Upper lobe of right lung (tissue), 1 donor: ENCODE data around the gene NEDD4L. TPM values are rescaled to one million over a fixed set of nuclear protein-coding genes. Genes with fewer than 3 reads are reported as not detected.
"Not testable (repeated sequence)": the region's sequence is repeated elsewhere in the genome, so short reads cannot be mapped to it uniquely, and the experiment has no call there.

Experiments
- ATAC-seq: fragments of 200-7000 bp; cut with Tn5 transposase; one replicate; pipeline ENCODE4 v1.9.1; 2020; ENCODE audit warnings: mild to moderate bottlenecking, moderate library complexity
- DNase-seq: peaks from one replicate; pipeline ENCODE4 v3.0.0-alpha.2; 2020
- H3K27ac ChIP-seq: fragments of 200-600 bp; one replicate; pipeline ENCODE4 v1.8.0; 2022
- H3K27me3 ChIP-seq: fragments of 200-600 bp; one replicate; pipeline ENCODE4 v1.8.0; 2022; ENCODE audit warnings: mild to moderate bottlenecking
- H3K36me3 ChIP-seq: fragments of 200-600 bp; one replicate; pipeline ENCODE4 v1.8.0; 2022
- H3K4me1 ChIP-seq: fragments of 200-600 bp; one replicate; pipeline ENCODE4 v1.8.0; 2022
- H3K4me3 ChIP-seq: fragments of 200-600 bp; one replicate; pipeline ENCODE4 v1.8.0; 2022; ENCODE audit warnings: mild to moderate bottlenecking
- H3K9me3 ChIP-seq: fragments of 200-600 bp; one replicate; pipeline ENCODE4 v1.8.0; 2022
- intact Hi-C: fragments of 100-400 bp; cut with DNase I; formaldehyde crosslinking; loops from one replicate; pipeline ENCODE4 v1.11.0; 2022
- long read RNA-seq: library from polyadenylated mRNA; unstranded; transcript quantifications from one replicate; pipeline ENCODE4 v2.0.0, GENCODE V29; 2021
- total RNA-seq: library from RNA; stranded (reverse); fragmentation: NEBNext Ultra II Directional; extraction: Animal tissue kit (Norgen Biotek cat#: 25700); gene quantifications from one replicate; pipeline ENCODE4 v1.2.1, GENCODE V29; 2021
- TF ChIP-seq, protein P1 (sequence below): fragments of 200-600 bp; IDR thresholded peaks from one replicate; pipeline ENCODE4 v1.8.0; 2022; ENCODE audit warnings: antibody characterized with exemption
- donor health status: DM: no; HTN: yes; CAD: no; lungs with severe emphysema.

NEDD4L gene
- total RNA-seq = 192 TPM
- long read RNA-seq, full-length matches to known transcripts = 47 of 131 reads
- long read RNA-seq, partial matches to known transcripts = 49 of 131 reads
- long read RNA-seq, other reads (novel, unspliced or antisense) = 35 of 131 reads

DNA sequence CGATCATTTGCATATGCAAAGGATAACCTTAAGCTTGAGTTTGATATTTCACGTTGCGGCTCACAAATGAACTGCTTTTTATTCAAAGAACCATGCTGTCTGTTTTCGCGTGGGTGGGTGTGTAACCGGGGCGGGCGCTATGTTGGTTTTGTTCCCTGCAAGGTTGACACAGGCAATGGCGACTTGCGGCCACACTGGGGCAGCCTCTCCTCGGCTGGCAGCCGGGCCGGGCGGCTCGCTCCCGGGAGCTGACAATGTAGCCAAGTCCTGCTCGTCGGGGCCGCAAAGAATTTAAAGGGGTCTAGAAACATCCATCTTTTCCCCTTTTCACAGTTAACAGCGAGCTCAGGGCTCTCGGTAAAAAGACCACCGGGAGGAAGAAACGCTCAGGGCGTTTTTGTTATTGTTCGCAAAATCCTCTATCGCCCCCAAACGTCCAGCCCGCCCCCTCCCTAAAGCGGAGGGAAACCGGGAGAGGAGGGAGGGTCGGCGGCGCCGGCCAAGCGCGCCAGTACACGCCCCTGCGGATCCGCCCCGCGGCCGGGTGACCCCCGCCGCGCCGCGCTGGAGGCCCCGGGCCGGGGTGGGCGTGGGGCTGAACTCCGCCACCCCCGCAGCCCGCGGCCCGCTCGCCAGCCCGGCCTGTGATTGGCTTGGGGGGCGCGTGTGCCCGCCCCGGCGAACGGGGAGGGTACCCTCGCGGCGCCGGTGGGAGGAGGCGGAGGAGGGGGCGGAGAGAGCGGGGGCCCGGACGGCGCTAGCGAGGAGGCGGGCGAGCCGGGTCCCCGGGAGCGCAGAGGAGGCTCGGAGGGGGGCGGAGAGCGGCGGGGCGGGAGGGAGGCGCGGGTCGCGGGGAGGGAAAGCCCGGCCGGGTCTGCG lies at the start of gene NEDD4L:
Gene NEDD4L, plus strand, starts transcription at position 736 of the 879 bp plus-strand sequence. CDS start 435 bp downstream, outside the sequence.
- TF ChIP-seq, protein P1, sequence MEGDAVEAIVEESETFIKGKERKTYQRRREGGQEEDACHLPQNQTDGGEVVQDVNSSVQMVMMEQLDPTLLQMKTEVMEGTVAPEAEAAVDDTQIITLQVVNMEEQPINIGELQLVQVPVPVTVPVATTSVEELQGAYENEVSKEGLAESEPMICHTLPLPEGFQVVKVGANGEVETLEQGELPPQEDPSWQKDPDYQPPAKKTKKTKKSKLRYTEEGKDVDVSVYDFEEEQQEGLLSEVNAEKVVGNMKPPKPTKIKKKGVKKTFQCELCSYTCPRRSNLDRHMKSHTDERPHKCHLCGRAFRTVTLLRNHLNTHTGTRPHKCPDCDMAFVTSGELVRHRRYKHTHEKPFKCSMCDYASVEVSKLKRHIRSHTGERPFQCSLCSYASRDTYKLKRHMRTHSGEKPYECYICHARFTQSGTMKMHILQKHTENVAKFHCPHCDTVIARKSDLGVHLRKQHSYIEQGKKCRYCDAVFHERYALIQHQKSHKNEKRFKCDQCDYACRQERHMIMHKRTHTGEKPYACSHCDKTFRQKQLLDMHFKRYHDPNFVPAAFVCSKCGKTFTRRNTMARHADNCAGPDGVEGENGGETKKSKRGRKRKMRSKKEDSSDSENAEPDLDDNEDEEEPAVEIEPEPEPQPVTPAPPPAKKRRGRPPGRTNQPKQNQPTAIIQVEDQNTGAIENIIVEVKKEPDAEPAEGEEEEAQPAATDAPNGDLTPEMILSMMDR = peak; percentile 88
- Histone ChIP-seq H3K36me3 (no peaks in the 10 kb centered on the region), H3K4me1 (peaks cover 13% of the 10 kb centered on the region), H3K4me3 (peak within 1 kb of the TSS; percentile 78), H3K27ac (peak within 1 kb of the TSS; percentile 80), H3K27me3 (no peaks in the 10 kb centered on the region), H3K9me3 (no peaks in the 10 kb centered on the region)
- intact Hi-C loops = loop anchor here (10.0 kb wide), 2 partner anchors 81 to 169 kb away; no protein-coding TSS in a partner anchor
- ATAC-seq = peak; percentile 88
- DNase-seq = peak; percentile 93

DNA sequence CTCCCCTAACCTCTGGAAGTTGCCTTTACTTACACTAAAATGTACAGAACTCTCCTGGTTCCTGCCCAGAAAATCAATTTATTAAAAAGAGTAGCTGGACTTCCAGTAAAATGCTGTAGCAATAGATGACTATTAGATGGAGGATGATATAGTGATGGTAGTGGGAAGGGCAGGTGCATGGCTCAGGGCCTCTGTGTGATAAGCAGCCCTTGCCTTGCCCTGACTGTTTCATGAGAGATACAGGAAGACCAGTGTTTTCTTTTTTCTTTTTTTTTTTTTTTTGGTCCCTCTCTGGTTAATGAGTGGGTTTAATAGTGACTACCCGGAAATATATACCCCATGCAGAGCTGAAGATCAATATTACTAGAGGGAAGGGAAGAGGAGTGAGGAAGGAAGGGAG lies 48.7 kb upstream of the NEDD4L start:
- H3K9me3 ChIP-seq = no peaks in the 10 kb centered on the region
- DNase-seq = no peak
- ATAC-seq = no peak
- intact Hi-C loops = no loop called here
- H3K36me3 ChIP-seq = no peaks in the 10 kb centered on the region
- no peaks in the 10 kb centered on the region for H3K4me1 ChIP-seq
- no peaks in the 10 kb centered on the region for H3K27me3 ChIP-seq
- no peak overlapping the region for H3K4me3 ChIP-seq
- H3K27ac ChIP-seq = no peak overlapping the region
- TF ChIP-seq, protein P1 = no peak

DNA sequence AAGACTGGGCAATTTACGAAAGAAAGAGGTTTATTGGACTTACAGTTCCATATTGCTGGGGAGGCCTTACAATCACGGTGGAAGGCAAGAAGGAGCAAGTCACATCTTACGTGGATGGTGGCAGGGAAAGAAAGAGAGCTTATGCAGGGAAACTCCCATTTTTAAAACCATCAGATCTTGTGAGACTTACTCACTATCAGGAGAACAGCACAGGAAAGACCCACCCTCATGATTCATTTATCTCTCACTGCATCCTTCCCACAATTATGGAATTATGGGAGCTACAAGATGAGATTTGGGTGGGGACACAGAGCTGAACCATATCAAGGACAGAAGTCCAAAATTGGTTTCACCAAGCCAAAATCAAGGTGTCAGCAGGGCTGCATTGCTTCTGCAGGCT lies 47.1 kb upstream of the NEDD4L start:
- H3K4me1 ChIP-seq, H3K4me3 ChIP-seq, DNase-seq, H3K27ac ChIP-seq, H3K27me3 ChIP-seq, H3K36me3 ChIP-seq, H3K9me3 ChIP-seq, ATAC-seq, intact Hi-C loops: not testable (repeated sequence)

DNA sequence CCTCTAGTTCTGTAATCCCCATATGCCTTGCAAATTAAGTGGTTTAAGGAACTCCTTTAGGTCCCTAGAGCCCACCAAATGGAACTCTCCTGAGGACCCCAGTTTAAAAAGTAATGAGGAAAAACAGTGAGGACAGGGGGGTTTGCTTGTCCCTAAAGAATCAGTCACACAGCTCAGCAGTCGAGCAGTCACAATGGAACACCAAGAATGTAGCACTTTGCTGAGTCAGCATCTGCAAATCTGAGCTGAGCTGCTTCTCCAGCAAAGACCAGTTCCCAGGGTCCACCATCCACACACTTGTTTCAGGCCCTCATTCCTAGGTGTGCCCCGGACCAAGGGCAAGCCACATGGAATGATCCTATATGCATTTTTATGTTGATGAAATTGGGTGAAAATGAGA lies 46.2 kb upstream of the NEDD4L start:
- DNase-seq (no peak), ATAC-seq (no peak)
- no peaks in the 10 kb centered on the region for H3K9me3 ChIP-seq
- TF ChIP-seq, protein P1 = no peak
- no peaks in the 10 kb centered on the region for H3K4me1 ChIP-seq
- no peak overlapping the region for H3K4me3 ChIP-seq
- H3K27ac ChIP-seq = no peak overlapping the region
- intact Hi-C loops = no loop called here
- H3K27me3 ChIP-seq = no peaks in the 10 kb centered on the region
- H3K36me3 ChIP-seq = no peaks in the 10 kb centered on the region

DNA sequence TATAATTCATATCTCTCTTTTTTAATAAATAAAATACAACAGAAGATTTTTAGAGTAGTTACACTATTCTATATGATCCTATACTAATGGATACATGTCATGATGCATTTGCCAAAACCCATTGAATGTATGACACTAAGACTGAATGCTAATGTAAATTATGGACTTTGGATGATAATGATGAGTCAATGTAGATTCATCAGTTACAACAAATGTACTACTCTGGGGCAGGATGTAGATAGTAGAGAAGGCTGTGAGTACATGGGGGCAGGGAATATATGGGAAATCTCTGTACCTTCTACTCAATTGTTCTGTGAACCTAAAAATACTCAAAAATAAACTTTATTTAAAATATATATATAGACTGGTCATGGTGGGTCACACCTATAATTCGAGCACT lies 45.6 kb upstream of the NEDD4L start:
- Histone ChIP-seq H3K4me1 (no peaks in the 10 kb centered on the region), H3K36me3 (no peaks in the 10 kb centered on the region), H3K27ac (no peak overlapping the region), H3K4me3 (no peak overlapping the region), H3K27me3 (no peaks in the 10 kb centered on the region), H3K9me3 (no peaks in the 10 kb centered on the region)
- DNase-seq (no peak), ATAC-seq (no peak)
- TF ChIP-seq, protein P1 = no peak
- intact Hi-C loops = no loop called here

DNA sequence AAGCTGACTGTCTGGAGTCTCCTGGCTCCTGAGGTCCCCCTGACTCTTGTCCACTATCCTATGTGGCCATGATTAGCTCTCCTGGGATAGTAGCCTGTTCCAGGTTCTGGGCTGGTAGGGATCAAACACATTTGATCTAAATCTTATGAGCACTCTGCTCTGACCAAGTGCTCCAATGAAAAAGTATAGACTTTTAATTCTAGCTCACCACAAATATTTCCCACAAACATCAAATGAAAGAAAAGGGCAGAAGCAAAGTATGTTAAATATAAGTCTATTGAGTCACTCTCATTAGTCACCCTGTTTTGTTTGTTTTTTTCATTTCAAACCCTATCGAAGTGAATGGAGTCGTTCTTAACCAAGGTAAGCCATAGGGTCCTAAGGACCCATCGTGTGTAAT lies 39.7 kb upstream of the NEDD4L start:
- H3K4me3 ChIP-seq = no peak overlapping the region
- TF ChIP-seq, protein P1 = no peak
- no peaks in the 10 kb centered on the region for H3K27me3 ChIP-seq
- no peak overlapping the region for H3K27ac ChIP-seq
- no peaks in the 10 kb centered on the region for H3K9me3 ChIP-seq
- no peaks in the 10 kb centered on the region for H3K36me3 ChIP-seq
- no peaks in the 10 kb centered on the region for H3K4me1 ChIP-seq
- intact Hi-C loops = no loop called here
- ATAC-seq (no peak), DNase-seq (no peak)
